ENCODE data around the gene SIX1.

The SIX1 gene

GRCh38 chr14:60649875-60650372 lies 647 bp upstream of the SIX1 start:
- H3K27ac ChIP-seq (ENCODE audit: extremely low read depth, low read depth, low read length) = peak overlapping the region; percentile 97
- TF ChIP-seq ZNF146 (tag by site-specific recombination; IDR thresholded peaks at IDR 0.05) (no peak), ZNF518A (tag by site-specific recombination; conservative IDR thresholded peaks at IDR 0.05; ENCODE audit: low read depth) (no peak), IKZF3 (tag by site-specific recombination; IDR thresholded peaks at IDR 0.05) (peak; percentile 3; the same call in 1 of the 2 replicates), ZNF266 (tag by site-specific recombination; IDR thresholded peaks at IDR 0.05; ENCODE audit: low read depth) (no peak), ZNF16 (tag by site-specific recombination; IDR thresholded peaks at IDR 0.05; ENCODE audit: low read depth) (no peak), PRDM10 (tag by site-specific recombination; IDR thresholded peaks at IDR 0.05) (peak; percentile 64; the same call in 1 of the 2 replicates), ZEB2 (tag by site-specific recombination; IDR thresholded peaks at IDR 0.05) (no peak), SP3 (tag by site-specific recombination; IDR thresholded peaks at IDR 0.05) (no peak), ZNF391 (tag by site-specific recombination; IDR thresholded peaks at IDR 0.05; ENCODE audit: borderline replicate concordance, low read depth) (0 out of 2 replicates have a peak, but pooled peaks have one; percentile 30), ZNF585B (tag by site-specific recombination; IDR thresholded peaks at IDR 0.05) (no peak), ZNF521 (tag by site-specific recombination; IDR thresholded peaks at IDR 0.05) (no peak), REST (tag by site-specific recombination; IDR thresholded peaks at IDR 0.05) (peak; percentile 80), ZBTB8A (tag by site-specific recombination; IDR thresholded peaks at IDR 0.05) (peak; percentile 85), ZBTB20 (tag by site-specific recombination; IDR thresholded peaks at IDR 0.05) (no peak), YY1 (tag by site-specific recombination; IDR thresholded peaks at IDR 0.05) (no peak), ZNF548 (tag by site-specific recombination; IDR thresholded peaks at IDR 0.05) (no peak), ZNF174 (tag by site-specific recombination; IDR thresholded peaks at IDR 0.05) (no peak), ZNF169 (tag by site-specific recombination; IDR thresholded peaks at IDR 0.05) (no peak), SP7 (tag by site-specific recombination; IDR thresholded peaks at IDR 0.05) (no peak), ZNF10 (tag by site-specific recombination; IDR thresholded peaks at IDR 0.05) (no peak), ZNF785 (tag by site-specific recombination; IDR thresholded peaks at IDR 0.05) (no peak), ZNF558 (tag by site-specific recombination; IDR thresholded peaks at IDR 0.05) (no peak), ZSCAN23 (tag by site-specific recombination; IDR thresholded peaks at IDR 0.05) (no peak), ZNF768 (tag by site-specific recombination; IDR thresholded peaks at IDR 0.05) (no peak), TCF7L2 (IDR thresholded peaks at IDR 0.05; ENCODE audit: borderline replicate concordance, low read depth, low read length) (no peak)
- TF ChIP-seq, protein P1, sequence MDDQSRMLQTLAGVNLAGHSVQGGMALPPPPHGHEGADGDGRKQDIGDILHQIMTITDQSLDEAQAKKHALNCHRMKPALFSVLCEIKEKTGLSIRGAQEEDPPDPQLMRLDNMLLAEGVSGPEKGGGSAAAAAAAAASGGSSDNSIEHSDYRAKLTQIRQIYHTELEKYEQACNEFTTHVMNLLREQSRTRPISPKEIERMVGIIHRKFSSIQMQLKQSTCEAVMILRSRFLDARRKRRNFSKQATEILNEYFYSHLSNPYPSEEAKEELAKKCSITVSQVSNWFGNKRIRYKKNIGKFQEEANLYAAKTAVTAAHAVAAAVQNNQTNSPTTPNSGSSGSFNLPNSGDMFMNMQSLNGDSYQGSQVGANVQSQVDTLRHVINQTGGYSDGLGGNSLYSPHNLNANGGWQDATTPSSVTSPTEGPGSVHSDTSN (CRISPR knock-in tag; IDR thresholded peaks at IDR 0.05) = no peak

More at GRCh38 chr14:60649875-60650372, 647 bp upstream of the SIX1 start:
- H3K36me3 ChIP-seq (ENCODE audit: control insufficient read depth in 2 of 2, insufficient read depth in 1 of 2, low read length in 2 of 2) = peaks cover 11 to 13% of the 10 kb centered on the region in 2 experiments
- CTCF ChIA-PET = interaction anchor here (0.5 to 1.1 kb wide), 2 partner anchors 10 to 601 kb away, joined by 3 to 5 read pairs; no protein-coding TSS in a partner anchor
- H3K9me3 ChIP-seq (ENCODE audit: control insufficient read depth, insufficient read depth, low read depth, low read length) = no peaks in the 10 kb centered on the region
- POLR2A ChIA-PET = interaction anchor here (0.6 to 3.8 kb wide), 10 partner anchors 9 to 589 kb away, joined by 3 to 62 read pairs (median 4); partner anchors contain the start of genes SIX4, SLC38A6 and TRMT5
- H3K4me1 ChIP-seq (ENCODE audit: control insufficient read depth, insufficient read depth, low read length) = peaks cover 45% of the 10 kb centered on the region
- H3K4me3 ChIP-seq (ENCODE audit: low read depth, low read length) = peak overlapping the region; percentile 72
